ENCODE data around the gene KNTC1.
A peak's percentile ranks its signal among the peaks of the same experiment; 100 is the strongest.
"Not testable (repeated sequence)": the region's sequence is repeated elsewhere in the genome, so short reads cannot be mapped to it uniquely, and the experiment has no call there.

KNTC1 gene

DNA sequence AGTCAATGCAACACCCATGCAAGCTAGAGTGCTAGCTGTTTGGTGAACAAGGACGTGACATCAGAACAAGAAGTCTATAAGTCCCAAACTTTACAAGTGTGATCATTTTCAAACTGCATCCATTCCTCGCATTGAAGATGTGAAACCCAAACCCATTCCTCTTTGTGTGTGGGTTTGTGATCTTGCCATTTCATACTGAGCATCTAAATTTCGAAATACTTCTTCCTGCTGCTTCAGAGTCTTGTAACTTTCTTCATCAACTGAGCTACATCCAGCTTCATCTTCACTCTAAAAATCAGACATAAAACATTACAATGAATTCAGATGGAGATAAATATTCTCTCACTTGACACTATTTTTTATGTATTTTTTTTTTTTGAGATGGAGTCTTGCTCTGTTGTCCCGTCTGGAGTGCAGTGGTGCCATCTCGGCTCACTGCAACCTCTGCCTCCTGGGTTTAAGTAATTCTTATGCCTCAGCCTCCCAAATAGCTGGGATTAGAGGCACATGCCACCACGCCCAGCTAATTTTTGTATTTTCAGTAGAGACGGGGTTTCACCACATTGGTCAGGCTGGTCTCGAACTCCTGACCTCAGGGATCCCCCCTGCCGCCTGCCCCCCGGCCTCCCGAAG lies 21.5 kb upstream of the KNTC1 start:
- DNase-seq (ENCODE audit: low read depth) = no peak

GRCh38 chr12:122506393-122506938 lies 20.6 kb upstream of the KNTC1 start:
- no peak for DNase-seq (ENCODE audit: low read depth)

GRCh38 chr12:122508163-122508562 lies 18.9 kb upstream of the KNTC1 start:
- no peak for DNase-seq (ENCODE audit: low read depth)

- DNase-seq (ENCODE audit: low read depth) = not testable (repeated sequence)
Measured at GRCh38 chr12:122513028-122513427, 14.0 kb upstream of the KNTC1 start.

DNA sequence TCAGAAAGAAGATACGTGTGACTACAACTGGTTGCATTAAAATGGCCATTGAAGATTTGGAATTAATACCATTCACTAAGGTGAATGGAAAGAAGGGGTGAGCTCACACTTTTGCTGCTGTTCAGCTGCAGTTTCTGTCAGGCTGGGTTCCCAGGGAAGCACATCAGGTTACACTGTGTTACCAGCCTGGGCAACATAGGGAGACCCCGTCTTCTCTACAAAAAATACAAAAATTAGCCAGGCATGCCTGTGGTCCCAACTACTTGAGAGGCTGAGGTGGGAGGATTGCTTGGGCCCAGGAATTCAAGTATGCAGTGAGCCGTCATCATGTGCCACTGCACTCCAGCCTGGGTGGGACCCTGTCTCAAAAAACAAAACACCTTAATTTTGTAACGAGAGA lies 13.4 kb upstream of the KNTC1 start:
- no peak for DNase-seq (ENCODE audit: low read depth)

DNA sequence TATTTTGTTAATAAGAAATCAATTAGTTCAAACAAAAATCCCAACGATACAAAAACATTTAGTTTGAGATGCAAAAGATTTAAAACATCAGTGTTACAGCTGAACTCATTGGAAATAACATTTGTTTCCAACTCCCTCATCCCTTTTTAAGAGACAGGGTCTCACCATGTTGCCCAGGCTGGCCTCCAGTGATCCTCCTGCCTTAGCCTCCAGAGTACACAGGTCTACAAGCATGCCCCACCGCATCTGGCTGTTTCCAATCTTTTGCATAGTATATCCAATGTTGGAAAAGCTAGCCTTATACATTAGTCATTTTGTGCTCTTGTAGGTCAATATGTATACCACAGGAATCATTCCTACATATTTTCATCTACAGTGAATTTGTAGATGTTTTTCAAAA lies 11.8 kb upstream of the KNTC1 start:
- no peak for DNase-seq (ENCODE audit: low read depth)

GRCh38 chr12:122516544-122517361 lies 10.3 kb upstream of the KNTC1 start:
- no peak for DNase-seq (ENCODE audit: low read depth)

GRCh38 chr12:122517877-122518276 lies 9.2 kb upstream of the KNTC1 start:
- DNase-seq (ENCODE audit: low read depth) = no peak

GRCh38 chr12:122518908-122519307 lies 8.1 kb upstream of the KNTC1 start:
- DNase-seq (ENCODE audit: low read depth) = no peak

- DNase-seq (ENCODE audit: low read depth) = no peak
Measured at GRCh38 chr12:122519418-122519817, 7.6 kb upstream of the KNTC1 start.

GRCh38 chr12:122520676-122521075 lies 6.4 kb upstream of the KNTC1 start:
- DNase-seq (ENCODE audit: low read depth) = no peak

DNA sequence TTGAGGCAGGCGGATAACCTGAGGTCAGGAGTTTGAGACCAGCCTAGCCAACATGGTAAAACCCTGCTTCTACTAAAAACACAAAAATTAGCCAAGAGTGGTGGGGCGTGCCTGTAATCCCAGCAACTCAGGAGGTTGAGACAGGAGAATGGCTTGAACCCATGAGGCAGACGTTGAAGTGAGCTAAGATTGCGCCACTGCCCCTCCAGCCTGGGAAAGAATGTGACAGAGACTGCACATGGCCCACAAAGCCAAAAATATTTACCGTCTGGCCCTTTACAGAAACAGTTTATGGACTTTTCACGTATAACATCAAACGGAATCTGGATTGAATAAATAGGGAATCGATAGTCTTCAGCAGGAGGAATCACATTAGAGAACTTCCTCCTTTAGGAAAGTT lies 3.8 kb upstream of the KNTC1 start:
- no peak for DNase-seq (ENCODE audit: low read depth)

GRCh38 chr12:122523846-122524718 lies 3.0 kb upstream of the KNTC1 start:
- DNase-seq (ENCODE audit: low read depth) = no peak

DNA sequence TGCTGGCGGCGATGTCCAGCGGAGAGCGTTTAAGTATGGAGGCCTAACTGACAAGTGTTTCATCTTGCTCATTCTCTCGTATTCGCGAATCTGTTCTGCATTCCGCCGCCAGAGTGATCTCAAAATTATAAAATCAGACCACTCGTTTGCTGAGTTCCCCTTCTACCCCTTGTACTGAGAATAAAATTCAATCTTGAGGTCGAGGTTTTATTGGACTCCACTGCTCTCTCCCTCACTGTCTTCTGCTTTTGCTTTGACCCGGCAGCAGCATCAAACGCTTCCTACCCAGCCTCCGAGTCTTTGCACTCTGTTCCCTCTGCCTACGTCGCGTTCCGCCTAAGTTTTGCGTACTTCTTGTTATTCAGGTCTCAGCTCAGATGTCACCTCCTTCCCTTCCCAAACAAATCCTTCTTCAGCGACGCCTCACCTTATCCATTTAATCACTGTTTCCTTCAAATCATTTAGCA lies 462 bp downstream of the KNTC1 start:
- DNase-seq (ENCODE audit: low read depth) = peak; percentile 20

DNA sequence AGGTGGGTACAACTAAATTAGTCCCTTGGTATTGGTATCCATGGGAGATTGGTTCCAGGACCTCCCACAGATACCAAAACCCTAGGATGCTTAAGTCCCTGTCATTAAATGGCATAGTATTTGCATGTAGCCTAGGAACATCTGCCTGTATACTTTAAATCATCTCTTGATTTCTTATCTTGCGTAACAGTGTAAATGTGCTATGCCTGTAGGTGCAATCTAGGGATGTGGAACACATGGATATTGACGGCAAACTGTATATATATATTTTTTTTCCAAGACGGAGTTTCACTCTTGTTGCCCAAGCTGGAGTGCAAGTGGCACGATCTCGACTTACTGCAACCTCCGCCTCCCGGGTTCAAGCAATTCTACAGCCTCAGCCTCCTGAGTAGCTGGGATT lies 1.5 kb downstream of the KNTC1 start:
- DNase-seq (ENCODE audit: low read depth) = no peak

DNA sequence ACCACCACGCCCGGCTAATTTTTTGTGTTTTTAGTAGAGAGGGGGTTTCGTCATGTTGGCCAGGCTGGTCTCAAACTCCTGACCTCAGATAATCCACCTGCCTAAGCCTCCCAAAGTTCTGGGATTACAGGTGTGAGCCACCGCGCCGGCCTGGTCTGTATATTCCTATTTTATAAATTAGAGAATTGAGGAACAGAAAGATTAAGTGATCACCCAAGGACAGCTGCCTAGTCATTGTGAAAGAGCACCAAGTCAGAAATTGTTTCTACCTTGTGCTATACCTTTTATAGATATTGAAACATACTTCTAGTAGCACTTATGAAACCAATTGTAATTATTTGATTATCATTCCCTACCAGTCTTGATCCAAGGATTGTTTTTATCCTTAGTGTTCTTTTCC lies 1.9 kb downstream of the KNTC1 start:
- no peak for DNase-seq (ENCODE audit: low read depth)

GRCh38 chr12:122533856-122534255 lies 6.8 kb downstream of the KNTC1 start:
- no peak for DNase-seq (ENCODE audit: low read depth)

- DNase-seq (ENCODE audit: low read depth) = no peak
Measured at GRCh38 chr12:122537021-122537420, 10.0 kb downstream of the KNTC1 start.

- no peak for DNase-seq (ENCODE audit: low read depth)
Measured at GRCh38 chr12:122538496-122538895, 11.4 kb downstream of the KNTC1 start.

- no peak for DNase-seq (ENCODE audit: low read depth)
Measured at GRCh38 chr12:122544537-122544936, 17.5 kb downstream of the KNTC1 start.

DNA sequence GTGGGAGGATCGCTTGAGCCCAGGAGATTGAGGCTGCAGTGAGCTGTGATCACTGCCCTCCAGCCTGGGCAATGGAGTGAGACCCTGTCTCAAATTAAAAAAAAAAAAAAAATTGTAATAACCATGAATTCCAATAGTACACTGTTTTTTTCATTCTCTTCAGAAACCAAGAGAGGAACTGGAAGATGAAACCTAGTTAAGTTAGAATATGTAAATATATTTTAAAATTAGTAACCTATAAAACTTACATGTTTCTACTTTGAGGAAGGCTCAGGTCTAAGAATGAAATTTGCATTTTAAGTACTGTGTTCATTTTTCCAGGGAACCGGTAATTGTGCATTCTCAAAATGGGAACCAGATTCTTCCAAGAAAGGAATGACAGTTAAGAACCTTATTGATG lies 18.8 kb downstream of the KNTC1 start:
- DNase-seq (ENCODE audit: low read depth) = no peak

- no peak for DNase-seq (ENCODE audit: low read depth)
Measured at GRCh38 chr12:122547330-122547729, 20.3 kb downstream of the KNTC1 start.

All from activated T-cell treated with anti-CD3 and anti-CD28 coated beads for 24 hours (primary cell).